Smooth muscle cell (in vitro differentiated cells): Measurements from ENCODE around the gene ZIC2. TPM values are rescaled to one million over a fixed set of nuclear protein-coding genes. Genes with fewer than 3 reads are reported as not detected.

Experiments used
- DNase-seq: peaks from one replicate; lab custom pipeline; 2025; ENCODE audit not compliant: unreplicated experiment; lab: John Stamatoyannopoulos, UW
- H2AFZ ChIP-seq: fragments of 200-600 bp; sonication (generic); 2 replicates; pipeline ENCODE4 v1.6.0; 2016; ENCODE audit warnings: antibody characterized with exemption, low read depth, mild to moderate bottlenecking
- H3F3A ChIP-seq: fragments of 200-600 bp; sonication (generic); 2 replicates; pipeline ENCODE4 v1.6.0; 2017; ENCODE audit warnings: antibody characterized with exemption, low read depth
- H3K27ac ChIP-seq: fragments of 200-600 bp; sonication (generic); 2 replicates; pipeline ENCODE4 v1.5.1; 2016; ENCODE audit warnings: low read depth, mild to moderate bottlenecking
- H3K27me3 ChIP-seq: fragments of 200-600 bp; sonication (generic); 2 replicates; pipeline ENCODE4 v1.6.1; 2016; ENCODE audit warnings: low read depth, mild to moderate bottlenecking
- H3K36me3 ChIP-seq: fragments of 200-600 bp; sonication (generic); 2 replicates; pipeline ENCODE4 v1.5.1; 2016; ENCODE audit warnings: low read depth
- H3K4me1 ChIP-seq: fragments of 200-600 bp; sonication (generic); 2 replicates; pipeline ENCODE4 v1.5.1; 2016; ENCODE audit warnings: low read depth
- H3K4me2 ChIP-seq: fragments of 200-600 bp; sonication (generic); 2 replicates; pipeline ENCODE4 v1.6.0; 2016; ENCODE audit warnings: mild to moderate bottlenecking
- H3K4me3 ChIP-seq: fragments of 200-600 bp; sonication (generic); 2 replicates; pipeline ENCODE4 v1.5.1; 2016; ENCODE audit warnings: mild to moderate bottlenecking
- H3K79me2 ChIP-seq: fragments of 200-600 bp; sonication (generic); 2 replicates; pipeline ENCODE4 v1.6.0; 2016; ENCODE audit warnings: low read depth, mild to moderate bottlenecking
- H3K9ac ChIP-seq: fragments of 200-600 bp; sonication (generic); 2 replicates; pipeline ENCODE4 v1.6.0; 2016; ENCODE audit warnings: low read depth
- H3K9me3 ChIP-seq: fragments of 200-600 bp; sonication (generic); replicated peaks from 2 replicates; pipeline ENCODE4 v1.5.1; 2016; ENCODE audit warnings: low read depth
- H4K20me1 ChIP-seq: fragments of 200-600 bp; sonication (generic); 2 replicates; pipeline ENCODE4 v1.6.0; 2016; ENCODE audit warnings: low read depth
- WGBS: methylation state at CpG from one replicate; pipeline ENCODE4 v1.1.7; 2016; ENCODE audit warnings: low lambda C conversion rate; 5-methylcytosine and 5-hydroxymethylcytosine counted together
- polyA plus RNA-seq: library from polyadenylated mRNA; unstranded; fragments of >200 nt; fragmentation: Nextera tagmentation; extraction: Ambion mirVana; gene quantifications from 2 replicates; pipeline ENCODE4 v1.2.1, GENCODE V29; 2016
- total RNA-seq: library from RNA; depleted of rRNA; stranded (reverse); fragments of >200 nt; gene quantifications from 2 replicates; pipeline ENCODE4 v1.2.3, GENCODE V29; 2014
- TF ChIP-seq, protein P1 (sequence below): fragments of 200-600 bp; sonication (generic); IDR thresholded peaks from 2 replicates; pipeline ENCODE4 v1.5.1; 2017; ENCODE audit warnings: borderline replicate concordance, mild to moderate bottlenecking, antibody characterized with exemption; ENCODE audit not compliant: insufficient read depth, poor library complexity, severe bottlenecking

The ZIC2 gene
- total and polyA plus RNA-seq, 2 experiments from 2014 or later, result not detected

GRCh38 chr13:99947666-99948065 is 33.9 kb upstream of the ZIC2 start:
- no peak overlapping the region for H3K9ac ChIP-seq
- no peak overlapping the region for H3K4me3 ChIP-seq
- 93% methylated on average over 2 of the region's 2 CpGs for WGBS
- H3K4me2 ChIP-seq, result no peak overlapping the region
- DNase-seq, result no peak
- H3K27me3 ChIP-seq, result peaks cover 40% of the 10 kb centered on the region
- H3F3A ChIP-seq, result no peaks in the 10 kb centered on the region
- H3K4me1 ChIP-seq, result peaks cover 7% of the 10 kb centered on the region
- H4K20me1 ChIP-seq, result no peaks in the 10 kb centered on the region
- no peak overlapping the region for H2AFZ ChIP-seq
- H3K36me3 ChIP-seq, result no peaks in the 10 kb centered on the region
- H3K79me2 ChIP-seq, result no peaks in the 10 kb centered on the region
- no peaks in the 10 kb centered on the region for H3K9me3 ChIP-seq
- no peak overlapping the region for H3K27ac ChIP-seq
- TF ChIP-seq, protein P1, sequence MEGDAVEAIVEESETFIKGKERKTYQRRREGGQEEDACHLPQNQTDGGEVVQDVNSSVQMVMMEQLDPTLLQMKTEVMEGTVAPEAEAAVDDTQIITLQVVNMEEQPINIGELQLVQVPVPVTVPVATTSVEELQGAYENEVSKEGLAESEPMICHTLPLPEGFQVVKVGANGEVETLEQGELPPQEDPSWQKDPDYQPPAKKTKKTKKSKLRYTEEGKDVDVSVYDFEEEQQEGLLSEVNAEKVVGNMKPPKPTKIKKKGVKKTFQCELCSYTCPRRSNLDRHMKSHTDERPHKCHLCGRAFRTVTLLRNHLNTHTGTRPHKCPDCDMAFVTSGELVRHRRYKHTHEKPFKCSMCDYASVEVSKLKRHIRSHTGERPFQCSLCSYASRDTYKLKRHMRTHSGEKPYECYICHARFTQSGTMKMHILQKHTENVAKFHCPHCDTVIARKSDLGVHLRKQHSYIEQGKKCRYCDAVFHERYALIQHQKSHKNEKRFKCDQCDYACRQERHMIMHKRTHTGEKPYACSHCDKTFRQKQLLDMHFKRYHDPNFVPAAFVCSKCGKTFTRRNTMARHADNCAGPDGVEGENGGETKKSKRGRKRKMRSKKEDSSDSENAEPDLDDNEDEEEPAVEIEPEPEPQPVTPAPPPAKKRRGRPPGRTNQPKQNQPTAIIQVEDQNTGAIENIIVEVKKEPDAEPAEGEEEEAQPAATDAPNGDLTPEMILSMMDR, result no peak

- WGBS, result 92% methylated on average over 4 of the region's 4 CpGs
- no peak overlapping the region for H3K9ac ChIP-seq
- no peaks in the 10 kb centered on the region for H3K79me2 ChIP-seq
- no peak overlapping the region for H3K4me3 ChIP-seq
- H3K27me3 ChIP-seq, result peaks cover 47% of the 10 kb centered on the region
- H4K20me1 ChIP-seq, result no peaks in the 10 kb centered on the region
- no peaks in the 10 kb centered on the region for H3F3A ChIP-seq
- H3K36me3 ChIP-seq, result no peaks in the 10 kb centered on the region
- no peak for DNase-seq
- H2AFZ ChIP-seq, result no peak overlapping the region
- no peaks in the 10 kb centered on the region for H3K9me3 ChIP-seq
- TF ChIP-seq, protein P1, result no peak
- H3K27ac ChIP-seq, result no peak overlapping the region
- no peak overlapping the region for H3K4me2 ChIP-seq
- H3K4me1 ChIP-seq, result peaks cover 7% of the 10 kb centered on the region
Observed at GRCh38 chr13:99948411-99948810, 33.2 kb upstream of the ZIC2 start.

GRCh38 chr13:99948907-99949678 is 32.5 kb upstream of the ZIC2 start:
- Histone ChIP-seq H2AFZ (no peak overlapping the region), H3K4me1 (peaks cover 7% of the 10 kb centered on the region), H3K4me3 (no peak overlapping the region), H3K27me3 (peaks cover 49% of the 10 kb centered on the region), H3K27ac (no peak overlapping the region), H3K79me2 (no peaks in the 10 kb centered on the region), H4K20me1 (no peaks in the 10 kb centered on the region), H3K36me3 (no peaks in the 10 kb centered on the region), H3K9me3 (no peaks in the 10 kb centered on the region), H3K4me2 (no peak overlapping the region), H3F3A (no peaks in the 10 kb centered on the region), H3K9ac (no peak overlapping the region)
- TF ChIP-seq, protein P1, result no peak
- 87% methylated on average over 10 of the region's 10 CpGs for WGBS
- no peak for DNase-seq
